Panc1 (cell line): ENCODE data around the gene AGMAT. TPM values are rescaled to one million over a fixed set of nuclear protein-coding genes. Genes with fewer than 3 reads are reported as not detected.

Source experiments
- ATAC-seq: fragments of 200-7000 bp; cut with Tn5 transposase; 2 replicates; pipeline ENCODE4 v1.9.1; 2020; ENCODE audit warnings: mild to moderate bottlenecking, moderate library complexity
- BruUV-seq: library from RNA; stranded (reverse); fragments of 400-500 nt; replicated peaks from 2 replicates; lab custom pipeline; 2021; lab: Mats Ljungman, UMichigan
- CTCF ChIA-PET: fragments of 300-600 bp; sonication (Branson Sonifier 250); formaldehyde crosslinking; loops from one replicate; lab custom pipeline; 2022; ENCODE audit warnings: antibody characterized with exemption; lab: Charles Lee
- POLR2A ChIA-PET: fragments of 300-600 bp; sonication (Branson Sonifier 250); formaldehyde crosslinking; loops from one replicate; lab custom pipeline; 2022; ENCODE audit warnings: antibody characterized with exemption; lab: Charles Lee
- DNase-seq: peaks from one replicate; pipeline ENCODE4 v3.0.0-alpha.2; 2010; ENCODE audit warnings: low read depth, low spot score
- H3K27ac ChIP-seq: 2 replicates; pipeline ENCODE4 v1.5.1; 2011; ENCODE audit warnings: mild to moderate bottlenecking, low read length, inconsistent platforms
- H3K27me3 ChIP-seq: fragments of 200-500 bp; sonication (Bioruptor generic); 2 replicates; pipeline ENCODE4 v1.6.0; 2014; ENCODE audit warnings: low read length, inconsistent platforms; ENCODE audit not compliant: control insufficient read depth, insufficient read depth
- H3K36me3 ChIP-seq: fragments of 200-500 bp; sonication (Bioruptor generic); 2 replicates; pipeline ENCODE4 v1.5.1; 2014; ENCODE audit warnings: inconsistent platforms, mild to moderate bottlenecking, low read length, moderate library complexity; ENCODE audit not compliant: control insufficient read depth, insufficient read depth
- H3K4me1 ChIP-seq: 2 replicates; pipeline ENCODE4 v1.5.1; 2011; ENCODE audit warnings: inconsistent platforms, mild to moderate bottlenecking, low read length, moderate library complexity; ENCODE audit not compliant: control insufficient read depth, insufficient read depth
- H3K4me3 ChIP-seq, 2 experiments: 2 replicates each; pipeline ENCODE4 v1.5.1; 2011 to 2012; ENCODE audit warnings: low read depth in 2 of 2, low read length in 2 of 2, mild to moderate bottlenecking in 2 of 2, inconsistent platforms in 1 of 2, moderate library complexity in 1 of 2
- H3K9me3 ChIP-seq: fragments of 200-500 bp; sonication (Bioruptor generic); 2 replicates; pipeline ENCODE4 v1.5.1; 2014; ENCODE audit warnings: low read depth, mild to moderate bottlenecking, inconsistent platforms, low read length, moderate library complexity; ENCODE audit not compliant: control insufficient read depth, insufficient read depth
- POLR2AphosphoS5 ChIP-seq: IDR thresholded peaks from 2 replicates; pipeline ENCODE4 v1.6.1; 2012; ENCODE audit warnings: mild to moderate bottlenecking, low read depth, low read length, moderate library complexity
- SIN3A ChIP-seq: IDR thresholded peaks from 2 replicates; pipeline ENCODE4 v1.6.1; 2012; ENCODE audit warnings: low read depth, mild to moderate bottlenecking, low read length, moderate library complexity, borderline replicate concordance; ENCODE audit not compliant: insufficient read depth
- TCF7L2 ChIP-seq: IDR thresholded peaks from 2 replicates; pipeline ENCODE4 v1.6.1; 2011; ENCODE audit warnings: mild to moderate bottlenecking, low read depth, low read length, inconsistent platforms
- in situ Hi-C: cut with HindIII; loops from 2 replicates; pipeline ENCODE4 v1.10.0; 2016; ENCODE audit warnings: low sequenced_read_pairs, low pct_unique_long_range_greater_than_20kb
- intact Hi-C: fragments of 100-400 bp; cut with micrococcal nuclease; formaldehyde crosslinking; loops from one replicate; pipeline ENCODE4 v1.10.0; 2022; ENCODE audit not compliant: unreplicated experiment
- total RNA-seq: library from RNA; stranded (reverse); gene quantifications from one replicate; pipeline ENCODE4 v1.2.1, GENCODE V29; 2021; ENCODE audit not compliant: unreplicated experiment
- TF ChIP-seq, protein P1 (sequence below), 2 experiments: IDR thresholded peaks; 2 replicates each; pipeline ENCODE4 v1.6.1; 2011 to 2012; ENCODE audit warnings: low read depth in 2 of 2, control low read depth in 1 of 2, low read length in 1 of 2, mild to moderate bottlenecking in 1 of 2, moderate library complexity in 1 of 2; ENCODE audit not compliant: insufficient read depth in 1 of 2
- TF ChIP-seq, protein P2 (sequence below): fragments of 450-650 bp; IDR thresholded peaks from 2 replicates; pipeline ENCODE4 v1.5.1; 2017; ENCODE audit warnings: mild to moderate bottlenecking

AGMAT gene
- total RNA-seq, 1 experiment from 2014 or later, result 3.1 TPM

DNA sequence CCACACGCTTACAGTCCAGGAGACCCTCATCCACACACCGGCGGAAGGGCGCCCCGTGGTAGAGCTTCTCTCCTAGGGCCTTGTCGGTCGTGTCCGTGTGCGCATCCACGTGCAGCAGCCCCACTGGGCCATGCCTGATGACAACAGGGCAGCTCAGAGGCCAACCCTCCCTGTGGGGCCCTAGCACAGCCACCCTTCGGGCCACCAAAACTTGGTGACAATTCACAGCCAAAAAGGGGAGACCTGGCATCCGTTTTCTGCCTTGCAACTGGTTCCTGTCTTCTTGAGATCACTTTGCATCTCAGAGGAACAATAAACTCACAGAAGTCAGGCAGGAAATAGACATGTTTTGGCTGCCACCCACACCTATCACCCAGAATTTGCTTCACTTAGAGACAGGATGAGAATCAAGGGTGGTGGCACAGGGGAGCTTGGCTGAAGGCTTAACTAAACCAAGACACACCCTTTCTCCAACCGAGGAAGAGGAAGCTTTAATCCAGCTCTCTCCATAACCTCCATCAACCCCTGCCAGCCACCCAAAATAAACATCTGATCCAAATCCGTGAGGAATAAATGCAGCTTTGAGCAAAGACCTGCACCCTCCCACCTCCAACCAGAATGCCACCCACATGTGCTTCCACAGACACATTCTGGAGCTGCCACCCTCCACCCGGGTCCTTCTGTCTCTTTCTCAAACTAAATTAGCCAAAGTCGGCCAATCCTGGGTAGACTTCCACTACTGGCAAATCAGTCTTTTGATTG, 5.7 kb downstream of the AGMAT start:
- Histone ChIP-seq H3K27ac (no peak overlapping the region), H3K27me3 (no peaks in the 10 kb centered on the region), H3K36me3 (no peaks in the 10 kb centered on the region), H3K4me3 (no peak overlapping the region), H3K9me3 (no peaks in the 10 kb centered on the region), H3K4me1 (no peaks in the 10 kb centered on the region)
- ChIA-PET POLR2A (interaction anchor here (0.5 kb wide), 1 partner anchor 17 kb away, joined by 3 read pairs; no protein-coding TSS in a partner anchor), CTCF (no interaction called here)
- intact Hi-C loops, result no loop called here
- BruUV-seq, result no TSS peak
- no peak for ATAC-seq
- TF ChIP-seq POLR2AphosphoS5 (no peak), SIN3A (no peak), TCF7L2 (no peak)
- TF ChIP-seq, protein P1, sequence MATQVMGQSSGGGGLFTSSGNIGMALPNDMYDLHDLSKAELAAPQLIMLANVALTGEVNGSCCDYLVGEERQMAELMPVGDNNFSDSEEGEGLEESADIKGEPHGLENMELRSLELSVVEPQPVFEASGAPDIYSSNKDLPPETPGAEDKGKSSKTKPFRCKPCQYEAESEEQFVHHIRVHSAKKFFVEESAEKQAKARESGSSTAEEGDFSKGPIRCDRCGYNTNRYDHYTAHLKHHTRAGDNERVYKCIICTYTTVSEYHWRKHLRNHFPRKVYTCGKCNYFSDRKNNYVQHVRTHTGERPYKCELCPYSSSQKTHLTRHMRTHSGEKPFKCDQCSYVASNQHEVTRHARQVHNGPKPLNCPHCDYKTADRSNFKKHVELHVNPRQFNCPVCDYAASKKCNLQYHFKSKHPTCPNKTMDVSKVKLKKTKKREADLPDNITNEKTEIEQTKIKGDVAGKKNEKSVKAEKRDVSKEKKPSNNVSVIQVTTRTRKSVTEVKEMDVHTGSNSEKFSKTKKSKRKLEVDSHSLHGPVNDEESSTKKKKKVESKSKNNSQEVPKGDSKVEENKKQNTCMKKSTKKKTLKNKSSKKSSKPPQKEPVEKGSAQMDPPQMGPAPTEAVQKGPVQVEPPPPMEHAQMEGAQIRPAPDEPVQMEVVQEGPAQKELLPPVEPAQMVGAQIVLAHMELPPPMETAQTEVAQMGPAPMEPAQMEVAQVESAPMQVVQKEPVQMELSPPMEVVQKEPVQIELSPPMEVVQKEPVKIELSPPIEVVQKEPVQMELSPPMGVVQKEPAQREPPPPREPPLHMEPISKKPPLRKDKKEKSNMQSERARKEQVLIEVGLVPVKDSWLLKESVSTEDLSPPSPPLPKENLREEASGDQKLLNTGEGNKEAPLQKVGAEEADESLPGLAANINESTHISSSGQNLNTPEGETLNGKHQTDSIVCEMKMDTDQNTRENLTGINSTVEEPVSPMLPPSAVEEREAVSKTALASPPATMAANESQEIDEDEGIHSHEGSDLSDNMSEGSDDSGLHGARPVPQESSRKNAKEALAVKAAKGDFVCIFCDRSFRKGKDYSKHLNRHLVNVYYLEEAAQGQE (IDR thresholded peaks at IDR 0.05; ENCODE audit: insufficient read depth in 1 of 2, low read depth in 2 of 2, low read length in 1 of 2), result no peak
- TF ChIP-seq, protein P2, sequence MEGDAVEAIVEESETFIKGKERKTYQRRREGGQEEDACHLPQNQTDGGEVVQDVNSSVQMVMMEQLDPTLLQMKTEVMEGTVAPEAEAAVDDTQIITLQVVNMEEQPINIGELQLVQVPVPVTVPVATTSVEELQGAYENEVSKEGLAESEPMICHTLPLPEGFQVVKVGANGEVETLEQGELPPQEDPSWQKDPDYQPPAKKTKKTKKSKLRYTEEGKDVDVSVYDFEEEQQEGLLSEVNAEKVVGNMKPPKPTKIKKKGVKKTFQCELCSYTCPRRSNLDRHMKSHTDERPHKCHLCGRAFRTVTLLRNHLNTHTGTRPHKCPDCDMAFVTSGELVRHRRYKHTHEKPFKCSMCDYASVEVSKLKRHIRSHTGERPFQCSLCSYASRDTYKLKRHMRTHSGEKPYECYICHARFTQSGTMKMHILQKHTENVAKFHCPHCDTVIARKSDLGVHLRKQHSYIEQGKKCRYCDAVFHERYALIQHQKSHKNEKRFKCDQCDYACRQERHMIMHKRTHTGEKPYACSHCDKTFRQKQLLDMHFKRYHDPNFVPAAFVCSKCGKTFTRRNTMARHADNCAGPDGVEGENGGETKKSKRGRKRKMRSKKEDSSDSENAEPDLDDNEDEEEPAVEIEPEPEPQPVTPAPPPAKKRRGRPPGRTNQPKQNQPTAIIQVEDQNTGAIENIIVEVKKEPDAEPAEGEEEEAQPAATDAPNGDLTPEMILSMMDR, result no peak
- DNase-seq, result no peak
- in situ Hi-C loops, result no loop called here

DNA sequence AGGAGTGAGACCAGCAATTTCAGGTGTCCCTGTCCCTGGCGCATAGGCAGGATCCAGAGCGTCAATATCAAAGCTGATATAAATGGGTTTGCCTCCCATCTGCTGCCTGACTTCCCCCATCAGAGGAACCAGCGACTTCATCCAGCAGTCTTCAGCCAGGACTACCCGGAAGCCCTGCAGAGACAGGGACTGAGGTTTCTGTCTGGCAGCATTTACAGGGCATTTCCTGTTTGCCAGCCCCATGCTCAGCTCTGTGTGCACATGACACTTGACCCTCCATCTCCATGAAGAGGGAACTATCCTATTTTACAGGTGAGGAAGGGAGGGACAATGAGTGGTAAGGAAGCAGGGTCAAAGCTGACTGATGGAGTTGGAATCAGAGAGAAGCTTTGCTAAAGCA, 7.2 kb downstream of the AGMAT start:
- BruUV-seq, result no TSS peak
- ChIA-PET POLR2A (no interaction called here), CTCF (no interaction called here)
- no peaks in the 10 kb centered on the region for H3K36me3 ChIP-seq
- no peak for TF ChIP-seq SIN3A
- TF ChIP-seq, protein P2, result no peak
- TF ChIP-seq, protein P1 (IDR thresholded peaks at IDR 0.05; ENCODE audit: insufficient read depth in 1 of 2, low read depth in 2 of 2, low read length in 1 of 2), result no peak
- TF ChIP-seq POLR2AphosphoS5, result no peak
- TF ChIP-seq TCF7L2, result no peak
- intact Hi-C loops (no loop called here), in situ Hi-C loops (no loop called here)
- peak; percentile 52; the same call in 1 of the 2 replicates for ATAC-seq
- H3K27me3 ChIP-seq, result no peaks in the 10 kb centered on the region
- no peak overlapping the region for H3K27ac ChIP-seq
- no peaks in the 10 kb centered on the region for H3K4me1 ChIP-seq
- H3K9me3 ChIP-seq, result no peaks in the 10 kb centered on the region
- DNase-seq, result no peak
- H3K4me3 ChIP-seq, result no peak overlapping the region
